RWPE1 (cell line): ENCODE data around the gene NACC2.

Experiments used
- CTCF ChIA-PET: fragments of 350-600 bp; sonication (Branson Sonifier 250); formaldehyde crosslinking; extraction: SDS; loops from one replicate; lab custom pipeline; 2021; lab: Yijun Ruan, JAX
- POLR2A ChIA-PET: fragments of 400-600 bp; formaldehyde crosslinking; extraction: SDS; loops from one replicate; lab custom pipeline; 2020; ENCODE audit warnings: antibody characterized with exemption; ENCODE audit not compliant: low non-redundant PET; lab: Yijun Ruan, JAX
- DNase-seq: peaks from one replicate; pipeline ENCODE4 v3.0.0; 2012; ENCODE audit warnings: low spot score
- H3K27ac ChIP-seq: fragments of 450-650 bp; 2 replicates; pipeline ENCODE4 v1.5.1; 2017
- TF ChIP-seq, protein P1 (sequence below): fragments of 450-650 bp; conservative IDR thresholded peaks from 2 replicates; pipeline ENCODE4 v1.5.1; 2017; ENCODE audit warnings: low read depth, mild to moderate bottlenecking

The NACC2 gene

DNA sequence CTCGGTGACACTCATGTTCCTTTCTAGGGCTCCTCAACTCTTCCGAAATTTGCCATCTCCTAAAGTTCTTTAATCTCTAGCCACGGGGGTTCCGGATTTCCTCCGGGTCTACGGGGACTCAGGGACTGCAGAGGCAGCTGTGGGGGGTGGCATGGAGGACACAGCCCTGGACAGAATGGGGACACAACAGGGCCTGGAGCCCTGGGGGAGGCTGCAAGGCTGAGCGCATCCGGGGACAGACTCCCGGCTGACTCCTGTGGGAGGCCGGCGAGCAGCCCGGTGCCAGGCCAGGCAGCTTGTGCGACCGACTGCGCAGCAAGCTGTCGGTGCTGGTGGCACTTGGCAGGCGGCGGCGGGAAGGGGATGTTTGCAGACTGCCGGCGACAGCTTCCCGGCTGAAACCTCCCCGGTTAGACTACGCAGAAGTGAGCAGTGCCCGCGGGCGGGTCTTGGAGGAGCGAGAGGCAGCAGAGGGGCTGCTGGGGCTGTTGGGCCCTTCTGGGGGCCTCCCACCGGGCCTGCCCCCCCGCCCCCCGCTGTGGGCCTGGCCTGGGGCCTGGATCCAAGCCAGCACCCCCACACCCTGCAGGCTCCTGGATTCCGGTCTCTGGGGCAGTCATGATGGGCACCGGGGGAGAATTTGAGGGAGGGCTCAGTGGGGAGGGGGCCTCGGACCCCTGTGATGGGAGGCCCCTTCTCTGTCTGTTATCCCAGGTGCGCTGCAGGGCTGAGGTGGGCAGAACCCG, 105.2 kb downstream of the NACC2 start:
- no peak overlapping the region for H3K27ac ChIP-seq
- DNase-seq: no peak
- TF ChIP-seq, protein P1, sequence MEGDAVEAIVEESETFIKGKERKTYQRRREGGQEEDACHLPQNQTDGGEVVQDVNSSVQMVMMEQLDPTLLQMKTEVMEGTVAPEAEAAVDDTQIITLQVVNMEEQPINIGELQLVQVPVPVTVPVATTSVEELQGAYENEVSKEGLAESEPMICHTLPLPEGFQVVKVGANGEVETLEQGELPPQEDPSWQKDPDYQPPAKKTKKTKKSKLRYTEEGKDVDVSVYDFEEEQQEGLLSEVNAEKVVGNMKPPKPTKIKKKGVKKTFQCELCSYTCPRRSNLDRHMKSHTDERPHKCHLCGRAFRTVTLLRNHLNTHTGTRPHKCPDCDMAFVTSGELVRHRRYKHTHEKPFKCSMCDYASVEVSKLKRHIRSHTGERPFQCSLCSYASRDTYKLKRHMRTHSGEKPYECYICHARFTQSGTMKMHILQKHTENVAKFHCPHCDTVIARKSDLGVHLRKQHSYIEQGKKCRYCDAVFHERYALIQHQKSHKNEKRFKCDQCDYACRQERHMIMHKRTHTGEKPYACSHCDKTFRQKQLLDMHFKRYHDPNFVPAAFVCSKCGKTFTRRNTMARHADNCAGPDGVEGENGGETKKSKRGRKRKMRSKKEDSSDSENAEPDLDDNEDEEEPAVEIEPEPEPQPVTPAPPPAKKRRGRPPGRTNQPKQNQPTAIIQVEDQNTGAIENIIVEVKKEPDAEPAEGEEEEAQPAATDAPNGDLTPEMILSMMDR: no peak
- CTCF ChIA-PET: no interaction called here
- POLR2A ChIA-PET: no interaction called here

GRCh38 chr9:135989157-135989556, 105.9 kb downstream of the NACC2 start:
- TF ChIP-seq, protein P1: no peak
- H3K27ac ChIP-seq: no peak overlapping the region
- CTCF ChIA-PET: interaction anchor here (0.8 kb wide), 1 partner anchor 21 kb away, joined by 4 read pairs; no protein-coding TSS in a partner anchor
- DNase-seq: no peak
- POLR2A ChIA-PET: no interaction called here

GRCh38 chr9:135988493-135988892, 106.6 kb downstream of the NACC2 start:
- TF ChIP-seq, protein P1: no peak
- no peak overlapping the region for H3K27ac ChIP-seq
- CTCF ChIA-PET: interaction anchor here (0.6 to 0.8 kb wide), 2 partner anchors 20 to 191 kb away, joined by 3 to 4 read pairs; no protein-coding TSS in a partner anchor

GRCh38 chr9:135987838-135988404, 107.2 kb downstream of the NACC2 start:
- TF ChIP-seq, protein P1: no peak
- no peak overlapping the region for H3K27ac ChIP-seq
- no peak for DNase-seq
- ChIA-PET CTCF (interaction anchor here (0.6 kb wide), 2 partner anchors 191 to 273 kb away, joined by 3 read pairs; no protein-coding TSS in a partner anchor), POLR2A (no interaction called here)

More at GRCh38 chr9:135988493-135988892, 106.6 kb downstream of the NACC2 start:
- POLR2A ChIA-PET: no interaction called here
- no peak for DNase-seq

- CTCF ChIA-PET: no interaction called here
- no peak overlapping the region for H3K27ac ChIP-seq
- DNase-seq: no peak
- TF ChIP-seq, protein P1: no peak
- POLR2A ChIA-PET: no interaction called here
Measured at GRCh38 chr9:135986605-135987004, 108.5 kb downstream of the NACC2 start.

- POLR2A ChIA-PET: no interaction called here
- no peak for DNase-seq
- TF ChIP-seq, protein P1: no peak
- no peak overlapping the region for H3K27ac ChIP-seq
- CTCF ChIA-PET: interaction anchor here (0.6 to 0.9 kb wide), 2 partner anchors 171 to 178 kb away, joined by 4 to 7 read pairs; no protein-coding TSS in a partner anchor
Measured at GRCh38 chr9:135985889-135986288, 109.2 kb downstream of the NACC2 start.
